ENCODE measurements around the gene GRID1.
A peak's percentile ranks its signal among the peaks of the same experiment; 100 is the strongest.

GRID1 gene

DNA sequence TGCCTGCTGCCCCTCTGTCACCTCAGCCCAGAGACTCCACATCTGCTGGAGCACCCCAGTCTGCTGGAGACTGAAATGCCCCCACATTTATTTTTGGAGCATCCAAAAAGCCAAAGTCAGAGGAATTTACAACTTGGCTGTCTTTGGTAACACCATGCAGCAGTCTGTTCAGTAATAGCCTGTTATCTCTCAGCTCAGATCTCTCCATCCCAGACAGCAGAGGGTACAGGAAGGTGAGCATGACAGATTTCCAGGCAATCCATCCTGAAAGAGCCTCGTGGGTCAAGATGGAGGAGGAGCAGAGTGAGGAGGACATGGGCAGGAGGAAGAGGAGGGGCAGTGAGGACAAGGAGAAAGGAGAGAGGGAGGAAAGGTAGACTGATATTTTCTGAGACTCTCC, 55.9 kb downstream of the GRID1 start:
- DNase-seq, result no peak

DNA sequence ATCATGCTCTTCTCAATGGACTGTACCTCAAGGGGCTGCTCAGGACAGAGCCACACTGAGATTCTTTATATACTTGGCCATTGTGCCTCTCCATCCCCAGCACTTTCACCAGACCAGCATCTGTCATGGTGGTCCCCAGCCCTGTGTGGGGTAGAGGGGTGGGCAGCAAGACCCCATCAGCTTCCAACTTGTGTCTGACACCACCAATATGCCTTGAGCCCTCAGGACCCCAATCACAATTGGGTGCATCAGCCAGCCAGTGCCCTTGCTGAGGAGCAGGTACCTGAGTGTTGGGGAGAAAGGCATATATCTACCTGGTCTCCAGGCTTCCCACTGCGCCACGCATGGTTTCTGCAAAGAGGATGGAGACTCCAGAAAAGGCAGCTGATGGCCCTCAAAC, 56.3 kb downstream of the GRID1 start:
- DNase-seq, result no peak

DNA sequence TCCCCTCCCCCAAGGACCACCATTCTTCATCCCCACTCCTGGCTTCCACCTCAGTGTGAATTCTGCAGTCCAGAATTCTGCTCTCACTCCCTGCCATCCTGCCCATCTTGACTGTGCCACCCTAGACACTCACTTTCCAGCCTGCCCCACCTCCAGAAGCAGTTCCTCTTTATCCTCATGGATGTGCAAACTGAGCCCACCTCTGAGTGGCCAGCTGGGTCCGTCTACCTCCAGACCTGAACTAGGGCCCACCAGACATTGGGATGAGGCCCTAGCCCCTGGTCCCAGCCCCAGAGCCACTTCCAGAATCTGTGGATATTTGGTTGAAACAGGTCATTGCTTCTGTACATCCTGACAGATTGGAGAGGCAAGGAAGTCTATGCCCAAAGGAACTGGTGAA, 58.5 kb downstream of the GRID1 start:
- no peak for DNase-seq

DNA sequence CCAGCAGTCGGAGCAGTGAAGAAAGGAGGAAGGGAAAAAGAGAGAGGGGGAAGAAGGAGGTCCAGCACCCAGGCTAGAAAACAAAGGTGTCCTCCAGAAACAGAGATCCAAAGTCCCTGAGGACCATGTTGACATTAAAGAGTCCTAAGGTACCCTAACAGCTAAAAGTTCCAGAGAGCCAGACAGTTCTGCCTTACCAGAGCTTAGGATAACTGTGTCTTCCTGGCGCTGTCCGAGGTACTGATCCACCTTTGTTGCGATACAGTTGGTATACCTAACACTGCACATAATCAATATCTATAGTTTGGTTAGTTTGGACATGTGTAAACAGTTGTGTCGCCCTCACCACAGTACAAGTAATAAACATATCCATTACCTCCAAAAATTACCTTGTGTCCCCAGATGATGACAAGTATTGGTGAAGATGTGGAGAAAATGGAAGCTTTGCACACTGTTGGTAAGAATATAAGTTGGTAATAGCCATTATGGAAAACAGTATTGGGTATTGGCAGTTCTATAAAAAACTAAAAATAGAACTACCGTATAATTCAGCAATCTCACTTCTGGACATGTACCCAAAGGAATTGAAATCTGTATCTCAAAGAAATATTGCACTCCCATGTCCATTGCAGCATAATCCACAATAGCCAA, 59.8 kb downstream of the GRID1 start:
- DNase-seq, result peak; percentile 2

DNA sequence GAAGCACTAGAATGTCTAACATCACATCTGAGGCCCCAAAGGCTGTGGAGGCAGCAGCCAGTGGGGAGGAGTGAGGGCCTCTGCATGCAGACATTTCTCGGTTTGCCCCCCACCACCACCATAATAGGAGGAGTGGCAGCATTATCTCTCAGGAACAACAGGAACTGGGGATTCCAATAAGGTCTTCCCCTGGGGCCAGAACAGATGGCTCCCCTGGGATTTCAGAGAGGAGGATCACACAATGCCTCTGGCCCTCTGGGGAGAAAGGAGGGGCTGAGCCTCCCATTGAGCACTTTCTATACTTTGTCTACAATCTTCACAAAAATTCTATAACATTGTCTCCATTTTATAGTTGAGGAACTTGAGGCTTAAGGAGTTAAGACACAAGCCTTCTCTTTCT, 61.1 kb downstream of the GRID1 start:
- no peak for DNase-seq

DNA sequence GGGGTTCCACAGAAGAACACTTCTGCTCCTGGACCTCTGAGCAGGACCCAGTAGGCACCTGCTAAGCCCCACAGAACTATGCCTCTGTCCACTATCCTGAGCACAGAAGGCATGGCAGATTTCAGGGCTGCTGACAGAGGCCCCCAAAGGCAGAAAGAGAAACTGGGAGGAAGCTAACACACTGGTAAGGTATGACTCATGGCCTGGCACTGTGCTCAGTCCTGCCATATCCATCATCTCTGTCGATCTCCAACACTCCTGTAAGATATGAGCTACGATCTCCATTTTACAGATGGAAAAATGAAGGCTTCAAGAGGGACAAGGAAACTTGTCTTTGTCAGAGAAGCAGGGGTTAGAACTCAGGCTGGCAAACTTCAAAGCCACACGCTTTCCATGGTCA, 62.2 kb downstream of the GRID1 start:
- DNase-seq, result no peak

DNA sequence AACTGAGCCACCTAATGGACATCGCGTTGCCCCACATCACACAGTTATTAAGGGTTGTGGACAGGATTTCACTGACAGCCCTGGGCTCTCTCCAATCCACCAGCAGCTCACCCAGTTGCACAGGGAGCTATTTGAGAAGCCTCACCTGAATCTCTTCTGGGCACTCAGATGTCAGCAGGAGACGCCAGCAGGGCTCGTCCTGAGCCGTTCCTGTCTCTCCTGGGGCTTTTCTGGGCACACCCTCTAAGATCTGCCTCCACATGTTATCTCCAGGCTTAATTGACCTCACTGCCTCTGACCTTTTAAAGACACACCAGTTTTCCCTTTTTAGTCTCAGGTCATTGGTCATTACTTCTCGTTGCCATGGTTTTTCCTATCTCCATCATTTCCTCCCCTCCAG, 63.0 kb downstream of the GRID1 start:
- DNase-seq, result no peak

DNA sequence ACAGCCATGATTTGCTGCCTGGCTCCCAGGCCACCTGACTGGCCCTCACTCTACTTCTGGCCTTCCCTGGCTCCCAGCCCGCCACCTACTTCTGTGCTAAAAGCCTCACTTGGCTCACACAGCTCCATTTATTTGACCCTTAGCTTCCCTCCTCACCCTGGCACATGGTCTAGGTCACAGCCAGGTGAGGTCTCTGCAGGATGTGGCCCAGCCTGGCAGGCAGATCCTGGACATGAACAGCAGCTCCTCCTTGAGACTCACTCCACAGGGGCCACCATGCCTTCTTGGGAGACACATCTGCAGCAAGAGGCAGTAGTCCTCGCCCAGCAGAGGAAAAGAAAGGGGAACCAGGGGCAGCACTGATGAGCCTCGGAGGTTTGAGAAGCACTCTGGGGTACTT, 64.6 kb downstream of the GRID1 start:
- DNase-seq, result no peak

DNA sequence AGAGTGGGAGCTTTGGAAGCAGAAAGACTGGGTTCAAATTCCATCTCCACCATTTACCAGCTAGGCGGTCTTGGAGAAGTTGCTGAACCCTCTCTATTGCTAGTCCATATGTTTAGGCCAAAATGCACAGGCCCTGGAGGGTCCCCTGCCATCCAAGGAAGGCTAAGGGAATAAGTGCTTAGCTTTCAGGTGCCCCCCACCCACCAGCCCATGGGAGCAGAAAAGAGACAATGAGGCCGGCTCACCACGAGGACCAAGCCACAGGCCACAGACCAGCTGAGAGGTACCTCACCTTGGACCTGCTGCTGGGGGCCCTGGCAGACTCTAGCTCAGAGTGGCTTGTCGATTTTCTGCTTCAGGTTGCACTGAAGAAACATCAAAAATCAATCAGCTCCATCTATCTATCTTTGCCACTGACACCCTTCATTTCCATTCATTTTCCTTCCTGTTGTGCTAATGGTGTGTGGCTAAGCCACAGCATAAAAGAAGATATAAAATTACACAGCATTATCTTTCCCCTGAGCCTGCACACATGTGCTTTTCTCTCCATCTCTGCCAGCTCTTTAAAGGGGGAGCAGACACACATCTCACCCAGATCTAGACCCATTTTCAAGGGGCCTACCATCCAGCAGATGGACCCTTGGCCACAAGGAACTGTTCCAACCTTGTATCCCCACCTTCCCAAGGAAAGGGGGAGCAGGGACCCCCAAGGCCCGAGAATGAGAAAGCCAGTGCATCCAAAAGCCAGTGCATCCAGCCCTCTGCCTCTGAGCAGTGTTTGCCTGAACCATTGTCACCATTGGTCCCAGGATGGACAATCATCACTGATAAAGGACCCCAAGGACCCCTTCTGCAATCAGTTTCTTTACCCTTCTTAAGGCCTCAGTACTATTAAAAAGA, 65.4 kb downstream of the GRID1 start:
- DNase-seq, result no peak

DNA sequence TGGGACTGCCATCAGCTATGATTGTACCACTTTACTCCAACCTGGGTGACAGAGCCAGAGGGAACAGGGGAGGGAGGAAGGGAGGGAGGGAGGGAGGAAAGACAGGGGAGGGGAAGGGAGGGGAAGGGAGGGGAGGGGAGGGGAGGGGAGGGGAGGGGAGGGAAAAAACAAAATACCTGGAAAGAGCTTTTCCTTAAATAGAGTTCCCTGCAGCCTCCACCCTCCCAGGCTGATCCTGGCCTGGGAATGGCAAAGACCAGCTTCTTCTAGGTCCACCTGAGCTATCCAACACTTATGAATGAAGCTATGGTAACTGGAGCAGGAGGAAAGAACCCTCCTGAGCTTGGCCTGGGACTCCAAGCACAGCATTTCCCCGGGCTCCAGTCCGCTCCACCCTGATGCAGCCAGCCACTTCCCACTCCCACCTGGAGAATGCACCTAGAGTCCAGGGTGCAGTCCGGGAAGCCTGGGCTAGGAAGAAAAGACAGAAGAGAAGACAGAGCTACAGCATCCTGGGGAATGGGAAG, 66.1 kb downstream of the GRID1 start:
- no peak for DNase-seq

DNA sequence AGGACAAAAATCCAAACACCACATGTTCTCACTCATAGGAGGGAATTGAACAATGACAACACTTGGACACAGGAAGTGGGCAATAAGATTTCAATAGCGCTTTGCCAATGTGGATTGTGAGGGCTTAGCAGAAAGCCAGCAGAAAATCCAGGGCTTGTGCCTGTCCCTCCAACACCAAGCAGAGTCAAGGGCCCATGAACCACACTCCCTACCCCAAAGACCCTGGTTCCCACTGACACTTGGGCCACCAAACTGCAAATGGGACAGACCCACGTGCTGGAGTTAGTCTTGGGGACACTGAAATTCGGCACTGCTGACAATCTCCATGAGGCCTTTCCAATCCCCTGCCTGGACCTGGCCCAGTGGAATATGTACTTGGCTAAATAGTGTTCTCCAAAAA, 67.0 kb downstream of the GRID1 start:
- no peak for DNase-seq

DNA sequence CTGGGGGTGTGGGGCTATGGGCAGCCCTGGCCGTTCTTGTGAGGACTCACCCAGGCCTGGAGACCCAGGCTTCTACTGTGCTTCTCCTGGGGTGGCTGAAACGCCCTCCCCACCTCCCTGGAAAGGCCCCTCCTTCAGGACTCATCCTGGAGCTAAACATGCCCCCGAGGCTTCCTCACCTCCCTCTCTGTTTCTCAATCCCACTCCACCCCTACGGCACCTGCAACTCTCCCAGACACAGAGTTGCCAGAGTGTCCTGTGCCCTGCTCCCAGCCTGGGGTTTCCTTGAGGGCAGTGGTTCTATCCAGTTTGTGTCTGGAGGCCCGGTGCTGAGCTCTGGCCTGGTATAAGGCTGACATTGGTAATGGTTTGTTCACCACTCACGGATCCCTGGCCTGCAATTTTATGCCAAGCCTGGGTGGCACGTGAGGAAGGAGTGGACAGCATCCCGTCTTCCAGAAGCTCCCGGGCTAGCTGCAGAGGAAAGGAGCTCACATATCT, 68.0 kb downstream of the GRID1 start:
- no peak for DNase-seq

DNA sequence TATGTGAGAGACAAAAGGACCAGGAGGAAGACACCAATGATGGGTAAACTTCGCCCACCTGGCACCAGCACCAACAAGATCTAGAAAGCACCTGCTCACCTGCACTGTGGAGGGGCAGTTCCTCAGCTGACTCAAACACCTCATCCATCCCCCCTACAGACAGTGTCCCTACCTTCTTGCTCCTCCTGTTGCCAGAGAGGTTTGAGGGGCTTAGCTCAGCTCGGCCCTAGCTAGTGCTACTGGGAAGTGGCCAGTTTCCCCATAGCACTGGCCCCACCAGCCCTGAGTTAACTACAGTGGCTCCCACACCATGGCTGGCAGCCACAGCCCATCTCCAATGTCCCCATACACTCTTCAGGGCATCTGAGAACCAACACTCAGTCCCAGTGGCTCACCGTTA, 70.8 kb downstream of the GRID1 start:
- no peak for DNase-seq

DNA sequence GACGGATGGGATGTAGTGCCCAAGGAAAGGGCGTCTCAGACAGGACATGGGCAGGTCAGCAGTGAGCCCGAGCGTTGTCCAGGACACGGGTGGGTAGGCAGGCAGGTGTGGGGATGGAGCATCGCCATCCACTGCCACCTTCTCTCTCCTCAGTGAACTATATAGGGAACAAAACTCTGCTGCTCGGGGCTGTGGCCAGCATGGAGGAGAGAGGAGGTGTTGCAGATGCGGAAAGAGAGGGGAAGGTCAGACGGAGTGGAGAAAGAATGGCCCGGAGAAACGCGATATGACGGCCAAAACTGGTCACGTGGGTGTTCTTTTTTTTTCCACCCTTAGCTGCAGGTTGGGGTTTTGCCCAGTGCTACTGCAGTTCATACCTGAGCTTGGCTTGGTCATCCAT, 71.2 kb downstream of the GRID1 start:
- DNase-seq, result no peak

DNA sequence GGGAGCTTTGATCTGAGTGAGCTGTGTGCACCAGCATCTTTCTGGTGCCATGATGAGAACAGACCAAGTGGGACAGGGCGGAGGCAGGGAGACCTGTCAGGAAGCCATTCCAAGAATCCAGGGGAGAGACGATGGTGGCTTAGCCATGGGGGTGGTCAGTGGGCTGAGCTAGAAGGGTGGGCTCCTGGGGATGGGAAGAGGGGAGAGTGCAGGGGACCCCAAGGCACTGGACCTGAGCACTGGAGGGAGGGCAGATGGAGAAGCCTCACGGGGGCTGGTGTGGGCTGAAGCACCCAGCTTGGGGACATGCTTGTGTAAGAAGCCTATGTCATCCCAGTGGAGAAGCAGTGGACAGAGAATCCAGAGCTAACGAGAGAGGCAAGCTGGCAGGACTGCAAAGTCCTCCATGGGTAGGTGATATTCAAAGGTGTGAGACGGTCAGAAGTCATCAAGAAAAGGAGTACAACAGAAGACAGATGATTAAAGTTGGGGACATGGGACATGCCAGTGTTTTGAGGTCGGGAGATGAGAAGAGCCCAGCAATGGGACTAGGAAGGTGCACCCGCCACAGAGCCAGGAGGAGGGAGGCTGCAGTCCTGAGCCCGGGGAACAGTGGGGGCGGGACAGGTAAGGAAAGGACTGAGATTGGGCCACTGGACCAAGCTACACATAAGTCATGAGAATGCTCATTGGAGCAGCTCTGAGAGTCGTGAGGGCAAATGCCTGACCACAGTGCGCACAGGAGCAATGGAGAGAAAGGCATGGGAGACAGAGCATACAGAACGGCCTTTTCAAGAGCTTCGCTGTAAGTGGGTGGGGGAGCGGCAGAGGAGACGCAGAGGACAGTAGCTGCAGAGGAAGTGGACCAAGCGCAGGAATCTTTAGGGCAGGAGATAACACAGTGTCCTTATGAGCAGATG, 72.0 kb downstream of the GRID1 start:
- DNase-seq, result no peak

DNA sequence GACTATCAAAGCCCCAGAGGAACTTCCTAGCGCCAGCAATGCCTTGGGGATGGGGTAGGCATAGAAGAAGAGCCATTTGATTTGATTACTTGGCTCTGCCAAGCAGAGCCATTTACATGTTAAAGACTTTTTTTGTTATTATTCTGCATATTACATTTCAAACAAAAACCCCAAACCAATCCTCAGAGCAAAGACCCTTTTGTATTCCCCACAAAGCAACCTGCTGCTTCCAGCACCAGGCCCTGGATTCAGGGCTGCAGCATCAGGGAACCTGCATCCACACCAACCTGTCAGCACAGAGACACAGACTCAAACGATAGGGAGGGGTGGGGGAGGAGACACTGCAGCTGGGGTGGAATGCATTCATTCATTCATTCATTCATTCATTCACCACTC, 73.2 kb downstream of the GRID1 start:
- no peak for DNase-seq

DNA sequence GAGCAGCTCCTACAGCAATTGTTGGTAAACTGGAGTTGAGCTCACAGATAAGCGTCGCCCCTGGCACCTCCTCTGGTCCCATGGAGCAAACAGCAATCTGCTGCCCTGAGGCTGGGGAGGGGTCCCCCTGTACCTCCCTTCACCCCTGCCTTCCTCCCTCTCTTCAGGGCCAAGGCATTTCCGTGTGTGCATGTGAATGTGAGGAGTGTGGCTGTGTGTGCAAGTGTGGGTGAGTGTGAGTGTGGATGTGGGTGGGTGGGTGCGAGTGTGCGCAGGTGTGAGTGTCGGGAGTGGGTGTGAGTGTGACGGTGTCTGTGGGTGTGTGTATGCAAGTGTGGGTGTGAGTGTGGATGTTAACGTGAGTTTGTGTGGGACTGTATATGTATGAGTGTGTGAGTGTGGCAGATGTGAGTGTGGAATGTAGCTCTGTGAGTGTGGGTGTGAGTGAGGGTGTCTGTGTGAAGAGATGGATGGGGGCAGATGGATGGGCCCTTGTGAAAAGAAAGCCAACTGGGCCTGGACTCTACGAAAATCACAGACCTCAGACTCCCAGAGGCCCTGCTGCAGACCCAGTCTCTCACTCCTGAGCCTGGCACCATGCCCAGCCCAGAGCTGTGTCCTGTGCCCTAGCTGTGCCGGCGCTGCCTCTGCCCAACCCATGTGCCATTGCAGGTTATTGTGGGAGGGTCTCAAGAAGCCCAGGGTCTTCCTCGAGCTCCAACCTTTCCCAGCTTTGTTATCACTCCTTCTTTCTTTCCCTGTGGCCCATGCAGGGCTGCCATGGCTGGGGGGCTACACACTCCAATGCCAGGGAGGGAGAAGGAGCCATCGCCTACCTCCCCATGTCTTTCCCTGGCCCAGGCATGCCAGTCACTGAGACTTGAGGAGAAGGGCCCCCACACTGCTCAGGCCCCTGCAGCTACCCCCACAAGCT, 73.9 kb downstream of the GRID1 start:
- DNase-seq, result no peak

DNA sequence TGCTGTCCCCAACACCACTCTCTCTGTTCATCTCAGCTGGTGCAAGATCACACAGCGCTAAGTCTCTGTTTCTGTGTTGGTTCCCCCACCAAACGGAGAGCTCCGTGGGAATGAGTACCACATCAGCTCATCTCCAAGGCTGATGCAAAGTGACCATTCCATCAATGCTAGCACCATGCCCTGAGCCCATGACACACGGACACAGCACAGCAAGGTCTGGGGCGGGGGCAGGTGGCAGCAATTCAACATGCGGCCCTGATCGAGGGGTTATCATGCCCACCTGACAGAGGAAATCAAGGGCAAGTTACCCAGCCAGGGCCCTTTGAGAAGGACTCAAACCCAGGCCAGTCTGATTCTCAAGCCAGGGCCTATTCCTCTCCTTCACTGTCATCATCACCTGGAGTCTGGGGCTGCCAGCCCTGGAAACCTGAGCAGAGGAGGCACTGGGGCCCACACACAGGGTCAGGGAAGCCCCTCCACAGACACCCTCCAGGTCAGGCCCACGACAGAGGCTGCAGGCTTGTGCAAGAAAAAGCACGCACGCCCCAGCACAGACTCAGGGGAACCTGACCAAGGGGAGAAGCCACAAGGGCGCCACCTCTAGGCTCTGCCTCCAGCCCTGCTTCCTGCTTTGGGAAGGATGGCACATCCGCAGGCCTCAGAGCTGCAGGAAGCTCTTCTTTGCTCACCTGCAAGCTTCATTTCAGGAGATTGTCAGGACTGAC, 74.8 kb downstream of the GRID1 start:
- no peak for DNase-seq

DNA sequence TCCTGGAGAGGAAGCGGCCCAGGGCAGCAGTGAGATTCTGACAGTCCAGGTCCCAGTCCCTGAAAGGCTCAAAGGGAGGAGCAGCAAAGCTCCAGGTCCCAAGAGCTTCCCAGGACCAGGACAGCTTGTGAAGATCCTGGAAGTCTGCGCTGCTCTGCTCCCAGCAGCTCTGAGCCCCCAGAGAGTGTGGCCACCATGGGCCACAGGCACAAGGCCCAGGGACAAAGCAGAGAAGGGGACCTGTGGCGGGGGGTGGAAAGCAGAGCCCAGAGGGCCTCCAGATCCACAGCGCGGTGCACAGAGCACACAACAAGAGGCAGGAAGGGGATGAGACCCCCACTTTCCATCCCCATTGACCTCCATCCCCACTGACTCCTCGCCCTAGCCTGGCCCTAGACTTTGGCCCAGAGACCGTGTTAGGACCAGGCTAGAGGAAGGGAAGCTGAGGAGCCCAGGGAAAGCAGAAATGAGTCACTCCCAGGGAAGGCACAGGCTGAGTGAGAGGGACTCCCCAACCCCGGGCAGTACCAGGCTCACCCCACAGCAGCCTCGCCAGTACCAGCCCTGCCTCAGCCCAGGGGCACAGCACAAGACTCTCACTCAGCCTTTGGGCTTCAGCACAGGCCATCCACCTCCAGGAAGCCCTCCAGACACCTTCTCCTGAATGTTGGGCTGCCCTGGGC, 75.5 kb downstream of the GRID1 start:
- no peak for DNase-seq

DNA sequence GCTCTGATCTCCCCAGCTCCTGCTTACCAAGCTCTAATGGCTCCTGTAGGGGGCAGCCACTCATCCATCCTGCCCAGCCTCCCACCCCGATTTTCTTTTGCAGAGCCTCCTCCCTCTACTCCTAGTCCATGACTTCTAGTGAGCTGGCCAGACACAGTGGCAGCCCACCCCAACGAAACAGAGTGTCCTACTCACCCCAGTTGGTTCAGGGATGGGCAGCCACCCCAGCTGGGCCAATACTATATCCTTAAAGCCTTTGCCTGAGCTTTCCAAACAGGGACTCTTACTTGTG, 77.1 kb downstream of the GRID1 start:
- DNase-seq, result no peak
